Adrenal gland (tissue), 12 donors: ENCODE measurements around the gene FGD3. TPM values are rescaled to one million over a fixed set of nuclear protein-coding genes. Genes with fewer than 3 reads are reported as not detected.

Experiments used
- DNase-seq, 7 donors: peaks; one replicate each; pipeline ENCODE4 v3.0.0-alpha.2; 2019 to 2020
- H3K27ac ChIP-seq, 5 donors: fragments of 200-600 bp; sonication (generic) in 4 of 5; 1 replicate in 3 of 5; 2 replicates in 2 of 5; pipeline versions ENCODE4 v1.5.1 to v1.8.0; 2016 to 2020; ENCODE audit warnings: mild to moderate bottlenecking in 1 of 5
- H3K27me3 ChIP-seq: fragments of 200-600 bp; 2 replicates; pipeline ENCODE4 v1.8.0; 2021
- H3K36me3 ChIP-seq, 2 donors: fragments of 200-600 bp; replicated peaks in 1 of 2; 1 replicate in 1 of 2; 2 replicates in 1 of 2; pipeline versions ENCODE4 v1.5.1 to v1.8.0; 2018 to 2022
- H3K4me1 ChIP-seq, 2 donors: fragments of 200-600 bp; replicated peaks in 1 of 2; 1 replicate in 1 of 2; 2 replicates in 1 of 2; pipeline versions ENCODE4 v1.5.1 to v1.8.0; 2018 to 2021
- H3K4me3 ChIP-seq, 4 donors: fragments of 200-600 bp; sonication (generic) in 3 of 4; one replicate each; pipeline ENCODE4 v1.5.1; 2016 to 2018
- H3K9me3 ChIP-seq, 3 donors: fragments of 200-600 bp; sonication (generic) in 1 of 3; replicated peaks in 1 of 3; 1 replicate in 2 of 3; 2 replicates in 1 of 3; pipeline versions ENCODE4 v1.5.1 to v1.8.0; 2016 to 2021
- POLR2A ChIP-seq, 2 donors: fragments of 450-650 bp; IDR thresholded peaks; one replicate each; pipeline ENCODE4 v1.6.1; 2017; ENCODE audit warnings: antibody characterized with exemption in 2 of 2, mild to moderate bottlenecking in 2 of 2, moderate library complexity in 1 of 2
- WGBS, 4 donors: extraction: QIAGEN DNeasy Blood & Tissue Kit in 2 of 4; methylation state at CpG; one replicate each; pipeline versions ENCODE4 v1.1.5 to v1.1.7; 2013 to 2017; 5-methylcytosine and 5-hydroxymethylcytosine counted together
- intact Hi-C, 2 donors: fragments of 100-400 bp; cut with DNase I; formaldehyde crosslinking; loops; one replicate each; pipeline versions ENCODE4 v1.14.1 to v1.15.0; 2022 to 2023
- polyA plus RNA-seq, 3 donors: library from polyadenylated mRNA; stranded (reverse); fragments of 200-250 nt in 2 of 3; fragments of 350-450 nt in 1 of 3; fragmentation: Illumina TruSeq in 1 of 3; extraction: RNeasy Lipid Tissue Mini Kit (QIAGEN cat#74804) in 1 of 3; gene quantifications; one replicate each; pipeline ENCODE4 v1.2.3, GENCODE V29; 2013 to 2014
- total RNA-seq, 9 donors: library from RNA; depleted of rRNA in 4 of 9; stranded (reverse); fragments of >200 nt in 4 of 9; fragments of 120-200 nt in 1 of 9; fragmentation: NEBNext Ultra II Directional in 1 of 9; extraction: Animal tissue kit (Norgen Biotek cat#: 25700) in 1 of 9; gene quantifications; one replicate each; pipeline versions ENCODE4 v1.1.0 to v1.2.4, GENCODE V29; 2013 to 2023
- TF ChIP-seq, protein P1 (sequence below), 6 experiments: fragments of 450-650 bp in 4 of 6; fragments of 200-600 bp in 2 of 6; sonication (generic) in 1 of 6; IDR thresholded peaks; 1 replicate in 5 of 6; 2 replicates in 1 of 6; pipeline versions ENCODE4 v1.5.1 to v1.8.0; 2016 to 2021; ENCODE audit warnings: antibody characterized with exemption in 6 of 6, mild to moderate bottlenecking in 2 of 6, moderate library complexity in 1 of 6
- donor health status: healthy with polysubstance abuse.
- donor health status: Bipolar disorder and iron deficiency.
- donor health status: DM: yes; HTN: yes; CAD: no.
- donor health status: DM: no; HTN: no; CAD: no.
- donor health status: DM: no; HTN: no; CAD: no.
- donor health status: DM: yes; HTN: yes; CAD: no.

Gene FGD3
- total and polyA plus RNA-seq, 12 donors: 0.89 to 7.6 (median 5.6) TPM

DNA sequence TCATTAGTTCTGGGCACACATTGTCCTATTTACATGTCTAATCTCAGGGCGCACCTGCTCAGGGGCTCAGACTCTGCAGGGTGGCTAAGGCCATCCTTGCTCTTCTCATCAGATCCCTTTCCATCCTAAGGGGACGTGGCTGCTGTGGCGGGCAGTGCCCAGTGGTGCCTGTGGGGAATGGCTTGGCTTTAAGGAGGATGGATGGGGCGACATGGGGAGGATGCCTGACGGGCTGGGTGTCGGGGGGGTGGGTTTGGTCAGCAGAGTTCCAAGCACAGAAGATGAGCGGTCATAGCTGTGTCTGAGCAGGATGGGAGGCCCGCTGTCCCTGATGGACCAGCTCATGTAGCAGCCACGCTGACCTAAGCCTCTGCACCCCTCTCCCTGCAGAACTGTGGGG, 70.3 kb downstream of the FGD3 start:
- intact Hi-C loops: no loop called here
- Histone ChIP-seq H3K36me3 (peaks cover 0 to 4% of the 10 kb centered on the region in 2 donors), H3K4me1 (no peaks in the 10 kb centered on the region), H3K9me3 (no peaks in the 10 kb centered on the region), H3K27ac (no peak overlapping the region), H3K27me3 (no peaks in the 10 kb centered on the region), H3K4me3 (no peak overlapping the region)
- WGBS, 4 donors: 90 to 96% (median 93%) methylated on average over 9 of the region's 9 CpGs
- no peak for TF ChIP-seq POLR2A (IDR thresholded peaks at IDR 0.05)
- TF ChIP-seq, protein P1, sequence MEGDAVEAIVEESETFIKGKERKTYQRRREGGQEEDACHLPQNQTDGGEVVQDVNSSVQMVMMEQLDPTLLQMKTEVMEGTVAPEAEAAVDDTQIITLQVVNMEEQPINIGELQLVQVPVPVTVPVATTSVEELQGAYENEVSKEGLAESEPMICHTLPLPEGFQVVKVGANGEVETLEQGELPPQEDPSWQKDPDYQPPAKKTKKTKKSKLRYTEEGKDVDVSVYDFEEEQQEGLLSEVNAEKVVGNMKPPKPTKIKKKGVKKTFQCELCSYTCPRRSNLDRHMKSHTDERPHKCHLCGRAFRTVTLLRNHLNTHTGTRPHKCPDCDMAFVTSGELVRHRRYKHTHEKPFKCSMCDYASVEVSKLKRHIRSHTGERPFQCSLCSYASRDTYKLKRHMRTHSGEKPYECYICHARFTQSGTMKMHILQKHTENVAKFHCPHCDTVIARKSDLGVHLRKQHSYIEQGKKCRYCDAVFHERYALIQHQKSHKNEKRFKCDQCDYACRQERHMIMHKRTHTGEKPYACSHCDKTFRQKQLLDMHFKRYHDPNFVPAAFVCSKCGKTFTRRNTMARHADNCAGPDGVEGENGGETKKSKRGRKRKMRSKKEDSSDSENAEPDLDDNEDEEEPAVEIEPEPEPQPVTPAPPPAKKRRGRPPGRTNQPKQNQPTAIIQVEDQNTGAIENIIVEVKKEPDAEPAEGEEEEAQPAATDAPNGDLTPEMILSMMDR (IDR thresholded peaks at IDR 0.05): no peak
- DNase-seq: peak in 2 of 7 donors; percentile 3 to 9

DNA sequence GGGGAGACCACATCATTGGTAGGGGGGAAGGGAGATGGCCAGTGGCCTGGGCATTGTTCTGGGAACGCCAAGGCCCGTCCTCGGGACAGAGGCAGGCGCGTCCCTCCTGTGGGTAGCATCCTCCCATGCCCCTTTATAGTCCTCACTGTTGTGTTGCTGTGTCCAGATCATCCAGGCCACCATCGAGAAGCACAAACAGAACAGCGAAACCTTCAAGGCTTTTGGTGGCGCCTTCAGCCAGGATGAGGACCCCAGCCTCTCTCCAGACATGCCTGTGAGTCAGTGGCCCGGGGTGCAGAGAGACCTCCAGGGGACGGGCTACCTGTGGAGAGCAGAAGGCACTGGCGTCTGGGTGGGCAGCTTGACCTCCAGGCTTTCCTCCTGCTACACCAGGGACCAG, 72.8 kb downstream of the FGD3 start:
- TF ChIP-seq POLR2A (IDR thresholded peaks at IDR 0.05): no peak
- TF ChIP-seq, protein P1 (IDR thresholded peaks at IDR 0.05): no peak
- no peak overlapping the region for H3K27ac ChIP-seq
- no peak overlapping the region for H3K4me3 ChIP-seq
- DNase-seq: peak in 2 of 7 donors; percentile 1 to 9
- H3K27me3 ChIP-seq: no peaks in the 10 kb centered on the region
- no peaks in the 10 kb centered on the region for H3K9me3 ChIP-seq
- H3K36me3 ChIP-seq: peaks cover 0 to 4% of the 10 kb centered on the region in 2 donors
- intact Hi-C loops: no loop called here
- H3K4me1 ChIP-seq: no peaks in the 10 kb centered on the region
- 85 to 97% (median 90%) methylated on average over 5 to 11 of the region's 11 CpGs for WGBS, 4 donors

DNA sequence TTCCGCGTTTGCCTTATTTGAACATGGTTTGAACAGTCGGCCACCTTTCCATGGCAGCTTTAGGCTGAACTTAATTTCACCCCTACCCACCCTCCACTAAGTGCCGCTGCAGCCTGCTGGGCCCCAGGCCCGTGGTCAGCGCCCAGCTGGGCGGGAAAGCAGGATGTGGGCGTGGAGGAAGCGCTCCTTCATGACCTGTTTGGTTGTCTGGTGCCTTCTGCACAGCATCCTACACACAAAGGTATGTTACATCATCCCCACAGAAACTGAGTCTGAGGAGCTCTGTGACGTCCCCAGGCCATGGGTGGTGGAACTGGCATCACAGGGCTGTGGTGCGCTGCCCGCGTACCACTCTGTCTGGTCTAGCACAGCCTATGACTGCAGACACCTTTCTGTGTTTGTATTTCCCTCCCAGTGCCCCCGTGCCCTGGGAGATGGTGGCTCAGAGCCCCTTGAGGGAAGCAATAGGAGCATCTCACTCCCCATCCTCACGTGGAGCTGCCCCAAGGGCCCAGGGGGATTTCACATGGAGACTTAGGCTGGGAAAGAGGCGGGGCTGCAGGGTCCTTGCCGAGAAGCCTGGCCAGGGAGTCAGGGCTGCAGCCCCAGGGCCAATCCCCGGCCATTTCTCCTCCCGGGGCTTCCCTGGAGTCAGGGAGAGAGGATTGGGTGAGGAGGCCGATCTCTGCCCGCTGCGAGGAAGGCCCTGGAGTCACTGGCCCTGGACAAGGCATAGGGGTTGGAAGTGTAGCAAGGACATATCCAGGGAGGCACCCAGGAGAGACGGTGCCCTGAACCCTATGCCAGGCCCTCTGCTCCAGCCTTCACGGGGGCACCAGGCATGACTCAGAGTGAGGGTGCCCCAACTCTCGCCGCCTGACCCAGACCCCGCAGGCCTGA, 73.7 kb downstream of the FGD3 start:
- peak in 3 of 7 donors; percentile 8 to 13 (median 10) for DNase-seq
- Histone ChIP-seq H3K36me3 (peaks cover 0 to 4% of the 10 kb centered on the region in 2 donors), H3K9me3 (no peaks in the 10 kb centered on the region), H3K27ac (no peak overlapping the region), H3K4me1 (no peaks in the 10 kb centered on the region), H3K27me3 (no peaks in the 10 kb centered on the region), H3K4me3 (no peak overlapping the region)
- WGBS, 4 donors: 74 to 88% (median 85%) methylated on average over 22 to 27 of the region's 27 CpGs
- TF ChIP-seq POLR2A (IDR thresholded peaks at IDR 0.05): no peak
- TF ChIP-seq, protein P1 (IDR thresholded peaks at IDR 0.05): no peak
- intact Hi-C loops: no loop called here

DNA sequence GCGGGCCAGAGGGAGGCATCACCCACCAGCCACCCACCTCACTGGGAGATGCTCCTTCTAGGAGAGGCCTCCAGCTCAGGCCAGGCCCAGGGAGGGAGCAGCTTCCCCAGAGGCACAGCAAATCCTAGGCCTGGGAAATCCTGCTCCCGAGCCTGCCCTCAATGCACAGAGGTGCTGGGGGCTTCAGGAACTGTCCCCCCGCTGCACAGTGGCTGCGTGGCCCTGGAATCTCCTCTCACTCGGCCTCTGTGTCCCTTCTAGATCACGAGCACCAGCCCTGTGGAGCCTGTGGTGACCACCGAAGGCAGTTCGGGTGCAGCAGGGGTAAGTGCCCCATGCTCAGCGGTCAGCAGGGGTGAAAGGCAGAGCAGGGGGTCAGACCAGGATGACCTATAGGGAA, 74.7 kb downstream of the FGD3 start:
- TF ChIP-seq, protein P1 (IDR thresholded peaks at IDR 0.05): no peak
- no peak for TF ChIP-seq POLR2A (IDR thresholded peaks at IDR 0.05)
- Histone ChIP-seq H3K4me1 (no peaks in the 10 kb centered on the region), H3K27me3 (no peaks in the 10 kb centered on the region), H3K9me3 (no peaks in the 10 kb centered on the region), H3K4me3 (no peak overlapping the region), H3K36me3 (peaks cover 0 to 4% of the 10 kb centered on the region in 2 donors), H3K27ac (no peak overlapping the region)
- DNase-seq: no peak
- intact Hi-C loops: no loop called here
- WGBS, 4 donors: 84 to 100% (median 96%) methylated on average over 1 to 9 of the region's 9 CpGs
